KBM-7 (cell line): Measurements from ENCODE around the gene IL17C.

Experiments
- DNase-seq: peaks from one replicate; pipeline ENCODE4 v3.0.0-alpha.2; 2015
- in situ Hi-C: fragments of 300-500 bp; cut with MboI; formaldehyde crosslinking; loops from 2 replicates; pipeline ENCODE4 v1.14.3; 2020; ENCODE audit warnings: low sequenced_read_pairs, low pct_unique_long_range_greater_than_20kb, mixed read lengths

IL17C gene

DNA sequence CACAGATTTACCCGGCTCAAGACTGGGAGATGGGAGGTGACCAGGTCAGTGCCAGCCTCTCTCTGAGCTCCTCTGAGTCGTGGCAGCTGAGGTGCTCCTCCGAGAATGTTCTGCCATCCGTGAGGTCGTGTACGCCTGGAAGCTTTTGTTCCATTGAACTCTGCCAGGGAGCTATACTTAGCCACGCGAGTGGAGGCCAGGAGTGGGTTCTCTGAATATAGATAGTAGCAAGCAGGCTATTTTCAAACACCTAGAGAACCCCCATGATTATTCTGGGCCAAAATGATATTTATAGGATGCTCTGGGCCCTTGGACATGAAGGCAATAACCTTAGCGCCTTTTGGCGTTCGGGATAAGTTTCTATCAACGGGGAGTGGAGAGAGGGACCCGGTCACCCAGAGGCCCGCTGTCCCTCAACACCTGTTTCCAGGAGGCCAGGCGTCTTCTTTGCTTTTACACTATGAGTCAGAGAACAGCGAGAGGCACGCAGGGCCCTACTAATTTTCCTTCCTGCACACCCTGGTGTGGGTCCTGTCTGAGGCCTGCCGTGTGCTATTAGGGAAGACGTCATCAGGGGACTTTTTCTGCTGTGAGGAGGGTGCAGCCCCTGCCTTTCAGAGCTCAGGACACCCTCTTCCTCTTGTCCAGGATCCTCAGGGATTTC, 35.5 kb downstream of the IL17C start:
- in situ Hi-C loops, result no loop called here
- DNase-seq, result no peak

DNA sequence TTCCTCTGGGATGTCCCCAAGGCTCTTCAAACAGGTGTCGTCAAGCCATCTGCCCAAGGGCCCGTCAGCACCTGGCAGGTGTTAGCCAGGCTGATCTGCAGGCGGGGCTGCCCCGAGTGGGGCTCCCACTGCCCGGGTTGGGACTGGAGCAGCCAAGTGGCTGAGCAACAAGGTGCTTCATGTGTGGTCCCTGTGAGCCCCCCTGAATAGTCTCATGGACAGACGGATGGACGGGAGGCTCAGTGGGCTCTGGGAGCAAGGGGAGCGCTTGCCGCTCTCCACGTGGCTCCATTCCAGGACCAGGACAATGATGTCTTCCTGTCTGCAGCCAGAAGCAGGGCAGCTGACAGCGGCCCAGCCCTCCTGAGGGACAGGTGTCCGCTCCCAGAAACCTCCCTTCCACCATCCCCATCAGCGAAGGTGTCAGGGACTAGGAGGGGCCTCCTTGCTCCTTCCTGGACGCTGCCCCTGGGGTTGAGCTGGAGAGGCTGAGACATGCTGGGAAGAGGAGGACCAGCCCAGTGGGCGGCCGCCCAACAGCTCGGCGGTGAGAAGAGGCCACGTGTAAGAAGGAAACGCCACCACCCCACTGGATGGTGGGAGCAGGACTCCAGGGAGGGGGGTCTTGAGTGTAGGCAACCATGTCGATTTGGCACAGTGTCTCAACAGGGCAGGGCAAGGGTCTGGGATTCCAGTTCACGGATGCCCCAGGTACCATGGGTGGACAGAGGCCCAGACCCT, 38.3 kb downstream of the IL17C start:
- in situ Hi-C loops, result no loop called here
- DNase-seq, result no peak

DNA sequence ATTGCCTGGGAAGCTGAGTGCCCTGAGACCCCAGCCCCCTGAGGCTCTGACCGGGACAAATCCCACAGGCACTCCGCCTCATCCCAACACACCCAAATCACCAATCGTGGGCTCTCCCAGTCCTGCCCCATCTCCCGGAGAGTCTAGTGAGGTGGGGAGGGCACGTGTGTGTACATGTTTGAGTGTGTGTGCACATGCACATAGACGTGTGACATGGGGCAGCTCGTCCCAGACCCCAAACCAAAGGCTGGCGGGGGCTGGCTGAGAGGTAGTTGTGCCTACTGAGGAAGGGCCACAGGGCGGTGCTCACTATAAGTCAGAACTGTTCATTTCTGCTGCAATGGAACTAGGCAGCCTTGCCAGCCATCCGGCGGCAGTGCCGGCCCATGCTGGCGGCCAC, 39.3 kb downstream of the IL17C start:
- DNase-seq, result no peak
- in situ Hi-C loops, result no loop called here

DNA sequence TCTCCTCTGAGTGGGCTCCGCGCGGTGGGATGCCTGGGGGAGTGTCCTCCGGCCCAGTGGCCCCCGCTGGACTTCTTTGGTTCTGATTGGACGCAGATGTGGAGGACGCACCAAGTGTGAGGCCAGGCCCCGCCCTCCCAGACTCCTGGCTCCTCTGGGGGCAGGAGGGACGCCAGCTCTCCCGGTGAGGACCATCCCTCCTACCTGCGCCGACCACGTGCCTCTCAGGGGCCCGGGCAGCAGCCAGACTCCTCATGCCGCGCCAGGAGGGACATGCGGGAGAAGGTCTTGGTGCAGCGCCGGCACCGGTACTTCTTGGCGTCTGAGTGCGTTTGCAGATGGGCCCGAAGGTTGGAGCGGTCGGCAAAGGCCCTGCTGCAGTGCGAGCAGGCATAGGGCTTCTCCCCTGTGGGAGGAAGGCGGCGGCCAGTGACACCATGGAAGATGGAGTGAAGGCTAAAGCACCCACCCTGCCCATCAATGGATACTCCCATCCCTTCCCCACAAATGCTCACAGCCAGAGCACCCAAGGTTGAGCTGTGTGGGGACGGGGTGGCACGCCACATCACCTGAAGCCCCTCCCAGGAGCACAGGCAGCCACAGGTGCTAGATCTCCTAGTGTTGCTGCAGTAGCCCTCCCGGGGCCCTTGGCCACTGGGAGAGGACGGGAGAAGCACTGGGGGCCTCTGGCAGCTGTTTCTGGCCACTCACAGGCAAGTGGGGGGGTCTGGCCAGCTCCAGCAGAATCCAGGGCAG, 40.0 kb downstream of the IL17C start:
- in situ Hi-C loops, result no loop called here
- DNase-seq, result no peak

DNA sequence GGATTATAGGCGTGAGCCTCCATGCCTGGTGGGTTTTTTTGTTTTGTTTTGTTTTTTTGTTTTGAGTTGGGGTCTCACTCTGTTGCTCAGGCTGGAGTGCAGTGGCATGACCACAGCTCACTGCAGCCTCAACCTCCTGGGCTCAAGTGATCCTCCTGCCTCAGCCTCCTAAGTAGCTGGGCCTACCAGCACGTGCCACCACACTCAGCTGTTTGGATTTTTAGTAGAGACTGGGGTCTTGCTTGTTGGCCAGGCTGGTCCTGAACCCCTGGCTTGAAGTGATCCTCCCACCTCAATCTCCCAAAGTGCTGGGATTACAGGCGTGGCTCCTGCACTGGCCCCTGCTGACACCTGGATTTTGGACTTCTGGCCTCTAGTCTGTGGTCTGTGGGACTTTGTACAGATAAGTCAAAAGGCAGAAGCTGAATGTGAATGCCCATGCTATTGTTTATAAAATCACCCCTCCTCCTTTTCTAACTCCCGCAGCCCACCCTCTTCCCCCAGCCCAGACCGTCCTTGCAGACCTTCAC, 42.2 kb downstream of the IL17C start:
- DNase-seq, result no peak
- in situ Hi-C loops, result no loop called here

DNA sequence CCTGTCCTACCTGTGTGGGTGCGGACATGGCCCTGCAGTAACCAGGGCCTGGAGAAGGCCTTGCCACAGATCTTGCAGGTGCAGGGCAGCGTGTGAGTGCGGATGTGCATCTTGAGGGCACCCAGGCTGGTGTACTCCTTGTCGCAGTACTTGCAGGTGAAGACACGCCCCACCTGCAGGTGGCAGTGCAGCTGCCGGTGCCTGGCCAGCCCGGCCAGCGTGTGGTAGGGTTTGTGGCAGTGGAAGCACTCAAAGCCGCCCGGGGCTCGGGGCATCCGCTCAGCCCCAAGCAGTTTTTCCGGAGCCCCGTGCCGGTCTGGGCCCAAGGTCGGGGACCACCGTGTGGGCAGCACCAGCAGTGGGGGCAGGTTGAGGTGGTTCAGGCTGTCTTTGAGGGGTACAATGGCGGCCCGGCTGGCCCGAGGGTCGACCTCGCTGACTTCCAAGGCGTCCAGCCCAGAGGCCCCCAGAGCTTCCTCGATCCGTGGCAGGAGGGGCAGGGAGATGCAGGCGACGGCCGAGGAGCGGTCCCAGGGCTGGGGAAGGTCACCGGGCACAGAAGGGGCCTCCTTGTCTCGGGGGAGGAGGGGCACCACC, 42.8 kb downstream of the IL17C start:
- peak; percentile 39 for DNase-seq
- in situ Hi-C loops, result no loop called here

DNA sequence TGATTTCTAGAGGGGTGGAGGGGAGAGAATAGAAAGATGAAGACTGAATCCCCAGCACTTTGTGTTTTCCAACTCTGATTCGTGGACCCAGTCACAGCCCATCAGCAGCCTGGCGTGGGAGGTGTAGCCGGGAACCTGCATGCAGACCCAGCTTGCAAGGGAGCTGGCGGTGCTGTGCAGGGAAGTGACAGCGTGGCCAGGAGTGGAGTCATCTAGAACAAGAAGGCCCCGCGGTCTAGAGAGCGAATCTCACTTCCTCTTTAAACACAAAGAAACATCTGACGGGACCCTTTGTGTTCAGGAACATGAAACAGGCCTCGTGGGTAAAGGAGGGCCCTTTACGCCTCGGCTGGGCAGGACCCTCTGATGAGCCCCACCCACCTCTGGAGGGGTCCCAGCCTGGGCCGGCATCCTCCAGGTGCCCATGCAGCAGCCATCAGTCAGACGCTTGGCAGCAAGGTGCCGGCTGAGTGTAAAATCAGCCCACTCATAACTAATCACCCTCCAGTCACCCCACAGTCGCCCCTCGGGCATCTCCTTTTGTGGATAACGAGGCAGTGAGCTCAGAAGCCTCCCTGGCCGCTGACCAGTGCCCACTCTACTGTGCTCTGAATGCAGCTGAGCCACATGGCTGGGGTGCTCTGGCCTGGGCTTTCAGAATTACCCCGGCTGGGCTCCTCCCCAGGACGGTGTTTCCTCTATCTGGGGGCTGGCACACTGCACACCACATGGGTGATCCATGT, 43.5 kb downstream of the IL17C start:
- in situ Hi-C loops, result no loop called here
- DNase-seq, result peak; percentile 88

DNA sequence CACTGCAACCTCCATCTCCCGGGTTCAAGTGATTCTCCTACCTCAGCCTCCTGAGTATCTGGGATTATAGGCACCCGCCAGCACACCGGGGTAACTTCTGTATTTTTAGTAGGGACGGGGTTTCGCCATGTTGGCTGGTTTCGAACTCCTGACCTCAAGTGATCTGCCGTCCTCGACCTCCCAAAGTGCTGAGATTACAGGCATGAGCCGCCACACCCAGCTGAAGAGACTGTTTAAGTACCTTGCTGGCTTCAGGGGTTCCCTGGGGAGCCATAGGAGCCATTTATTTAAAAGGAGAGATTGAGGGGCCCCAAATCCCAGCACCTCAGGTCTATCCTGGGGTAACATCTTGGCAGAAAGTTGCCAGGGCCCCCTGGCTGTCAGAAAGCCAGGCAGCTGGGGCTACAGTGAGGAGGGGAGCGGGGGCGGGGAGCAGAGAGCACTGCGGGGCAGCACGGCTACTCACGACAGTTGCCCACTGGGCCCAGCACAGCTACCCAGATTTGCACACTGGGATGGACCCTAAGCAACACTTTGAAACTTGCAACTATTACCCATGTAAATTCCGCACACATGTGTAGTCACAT, 46.3 kb downstream of the IL17C start:
- no peak for DNase-seq
- in situ Hi-C loops, result no loop called here

DNA sequence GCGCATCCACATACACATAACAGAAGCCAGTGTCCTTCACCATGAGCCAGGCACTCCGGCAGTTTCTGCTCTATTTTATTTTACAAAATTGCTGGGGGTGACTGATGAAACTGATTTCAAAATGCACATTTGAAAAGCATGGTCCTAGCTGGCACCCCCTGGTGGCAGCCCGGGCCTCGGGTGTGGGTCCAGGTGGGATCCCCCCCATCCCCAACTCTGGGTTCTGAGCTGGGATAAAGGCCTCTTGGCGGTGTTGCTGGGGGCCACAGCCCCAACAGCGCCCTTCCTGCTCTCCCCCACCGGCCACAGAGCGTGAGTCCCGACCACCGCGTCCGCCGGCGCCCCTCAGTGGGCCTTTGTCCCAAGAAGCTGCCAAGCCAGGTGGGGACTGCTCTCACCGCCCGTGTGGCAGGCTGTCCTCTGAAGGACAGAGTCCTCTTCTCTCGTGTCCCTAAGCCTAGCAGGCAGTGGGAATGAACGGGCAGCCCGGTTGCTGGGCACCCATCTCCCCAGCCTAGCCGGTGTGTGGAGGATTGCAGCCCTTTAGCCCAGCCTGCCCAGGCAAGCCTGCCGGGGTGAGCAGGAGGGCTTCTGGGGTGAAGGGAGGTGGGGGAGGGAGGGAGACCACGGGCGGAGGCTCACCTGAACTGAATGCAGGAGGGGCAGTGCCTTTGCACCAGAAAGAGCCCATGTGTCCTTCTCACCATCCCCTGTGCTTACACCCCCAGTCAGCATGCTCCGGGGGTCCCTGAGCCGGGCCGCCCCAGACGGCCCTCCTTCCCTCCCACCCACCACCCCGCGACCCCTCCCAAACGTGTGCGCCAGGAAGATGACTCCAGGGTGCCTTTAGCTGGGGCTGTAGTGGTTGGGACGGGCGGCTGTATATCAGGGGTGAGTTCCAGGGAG, 47.0 kb downstream of the IL17C start:
- in situ Hi-C loops, result no loop called here
- peak; percentile 64 for DNase-seq

DNA sequence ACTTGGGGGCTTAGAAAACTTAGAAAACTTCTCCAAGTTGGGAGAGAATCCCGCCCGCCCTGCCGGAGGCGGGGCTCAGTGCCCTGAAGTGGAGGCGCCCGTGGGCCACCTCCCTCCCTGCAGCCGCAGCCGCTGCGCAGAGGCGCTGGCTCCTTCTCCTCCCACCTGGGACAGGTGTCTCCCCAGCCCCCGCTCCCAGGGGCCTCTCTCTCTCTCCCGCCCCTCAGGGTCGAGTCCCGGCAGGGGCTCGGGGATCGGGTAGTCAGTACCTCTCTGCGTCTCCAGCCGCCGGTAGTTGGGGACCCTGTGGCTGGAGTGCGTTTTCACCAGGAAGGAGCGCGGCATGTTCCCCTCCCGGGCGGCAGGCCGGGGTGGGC, 47.7 kb downstream of the IL17C start:
- in situ Hi-C loops, result no loop called here
- DNase-seq, result no peak

DNA sequence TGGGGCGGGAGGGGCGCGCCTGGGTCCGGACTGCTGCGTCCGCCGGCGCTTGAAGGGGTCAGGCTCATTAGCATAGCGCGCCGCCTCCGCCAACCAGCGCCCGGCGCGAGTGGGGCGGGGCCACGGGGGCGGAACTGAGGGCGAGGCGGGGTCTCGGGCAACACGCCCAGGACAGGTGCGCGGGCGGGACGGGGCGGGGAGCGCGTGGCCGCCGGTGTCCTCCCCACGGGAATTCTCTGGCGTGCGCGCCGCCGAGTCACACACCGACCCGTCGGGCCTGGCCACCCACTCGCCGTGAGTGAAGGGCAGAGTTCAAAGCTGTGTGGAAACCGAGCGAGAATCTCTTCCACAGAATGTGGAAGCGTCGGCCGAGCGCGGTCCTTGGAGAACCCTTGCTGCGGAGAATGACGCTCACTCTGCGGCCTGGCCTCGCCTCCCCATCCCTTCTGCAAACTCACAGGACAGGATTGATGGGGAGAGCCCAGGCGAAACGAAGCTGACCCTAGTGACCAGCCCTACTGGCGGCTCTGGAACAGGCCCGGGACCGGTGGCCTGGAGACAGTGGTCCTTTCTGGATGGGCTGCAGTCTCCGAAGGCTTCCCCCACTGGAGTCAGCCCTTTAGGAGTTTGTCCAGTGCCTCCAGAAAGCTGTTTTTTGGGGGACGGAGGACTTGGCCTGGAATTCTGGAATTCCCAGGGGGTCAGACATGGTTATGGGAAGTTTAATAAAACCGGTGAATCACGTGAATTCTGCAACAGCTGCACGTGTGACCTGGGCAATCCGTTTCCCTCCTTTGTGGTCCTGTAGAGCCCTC, 48.3 kb downstream of the IL17C start, which contains the start of gene SNAI3:
TSS of gene SNAI3 (minus strand) at position 69 of the 815 bp plus-strand sequence. CDS start 101 bp downstream, outside the sequence.
- DNase-seq, result peak; percentile 80
- in situ Hi-C loops, result no loop called here

DNA sequence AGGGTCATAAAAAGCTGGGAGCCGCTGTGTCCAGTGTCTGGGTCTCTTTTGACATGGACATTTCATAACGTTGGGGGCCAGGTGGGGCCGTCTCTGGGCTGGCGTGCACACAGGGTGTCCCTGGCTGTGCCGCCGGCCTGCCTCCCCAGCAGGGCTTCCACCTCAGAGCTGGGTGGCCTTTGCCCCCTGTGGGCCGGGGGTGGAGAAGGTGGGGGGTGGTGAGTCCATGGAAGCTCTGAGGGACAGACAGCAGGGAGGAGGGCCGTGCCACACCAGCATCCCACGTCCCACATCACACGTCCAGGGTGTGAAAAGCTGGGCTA, 48.8 kb downstream of the IL17C start:
- in situ Hi-C loops, result no loop called here
- DNase-seq, result no peak

DNA sequence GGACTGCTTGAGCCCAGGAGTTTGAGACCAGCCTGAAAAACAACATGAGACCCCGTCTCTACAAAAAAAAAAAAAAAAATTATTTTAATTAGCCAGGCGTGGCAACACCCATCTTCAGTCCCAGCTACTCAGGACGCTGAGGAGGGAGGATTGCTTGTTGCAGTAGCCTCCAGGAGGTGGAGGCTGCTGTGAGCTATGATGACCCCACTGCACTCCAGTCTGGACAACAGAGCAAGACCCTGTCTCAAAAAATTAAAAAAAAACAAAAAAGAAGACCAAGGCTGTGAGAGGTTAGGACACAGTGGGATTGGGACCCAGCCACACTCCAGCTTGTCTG, 49.3 kb downstream of the IL17C start:
- no peak for DNase-seq
- in situ Hi-C loops, result no loop called here

DNA sequence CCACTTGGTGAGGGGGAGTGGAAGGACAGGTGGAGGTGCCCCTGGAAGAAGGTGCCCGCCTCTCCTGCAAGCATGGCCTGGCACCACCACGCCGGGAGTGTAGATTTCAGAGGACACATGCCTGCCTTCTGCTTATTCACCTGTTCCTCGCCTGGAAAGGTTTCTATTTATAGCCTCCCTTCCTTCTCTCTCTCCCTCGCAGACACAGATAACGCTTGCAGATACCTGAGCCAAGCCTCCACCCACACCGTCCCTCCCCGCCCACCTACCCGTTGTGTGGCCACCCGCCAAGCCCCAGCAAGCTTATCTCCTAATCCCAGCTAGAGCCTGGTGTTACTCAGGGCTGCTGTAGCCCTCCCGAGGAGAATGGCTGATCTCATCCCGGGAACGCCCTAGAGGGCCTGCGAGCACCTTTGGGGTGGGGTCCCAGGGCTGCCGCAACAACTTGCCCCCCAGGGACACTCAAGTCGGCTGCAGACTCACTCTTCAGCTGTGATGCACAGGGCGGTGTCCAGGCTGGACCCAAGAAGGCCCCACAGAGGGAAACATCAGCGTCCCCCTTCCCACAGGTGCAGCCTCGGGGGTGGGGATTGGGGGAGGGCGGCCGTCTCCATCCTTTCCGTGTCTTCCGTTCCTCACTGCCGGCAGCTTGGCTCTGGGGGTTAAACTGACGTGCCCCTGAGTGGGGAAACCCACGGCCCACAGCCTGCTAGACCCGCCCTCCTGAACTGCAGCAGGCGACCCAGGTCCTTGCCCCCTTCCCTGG, 49.8 kb downstream of the IL17C start:
- in situ Hi-C loops, result no loop called here

More for the DNA sequence above, 49.8 kb downstream of the IL17C start:
- no peak for DNase-seq
